PC-9 (cell line): ENCODE results near the gene NFKBIL1. TPM values are rescaled to one million over a fixed set of nuclear protein-coding genes. Genes with fewer than 3 reads are reported as not detected.

Experiments
- BruUV-seq: library from RNA; stranded (reverse); fragments of 400-500 nt; replicated peaks from 2 replicates; lab custom pipeline; 2021; lab: Mats Ljungman, UMichigan
- CTCF ChIA-PET: fragments of 300-600 bp; sonication (Branson Sonifier 250); formaldehyde crosslinking; loops from one replicate; lab custom pipeline; 2022; ENCODE audit warnings: antibody characterized with exemption; lab: Charles Lee
- POLR2A ChIA-PET: fragments of 300-600 bp; sonication (Branson Sonifier 250); formaldehyde crosslinking; loops from one replicate; lab custom pipeline; 2022; ENCODE audit warnings: antibody characterized with exemption; ENCODE audit not compliant: unreplicated experiment; lab: Charles Lee
- DNase-seq, 2 experiments: peaks; one replicate each; pipeline versions ENCODE4 v3.0.0 to v3.0.0-alpha.2; 2015 to 2022; ENCODE audit warnings: mixed read lengths in 1 of 2
- H2AFZ ChIP-seq: fragments of 200-600 bp; sonication (generic); 2 replicates; pipeline ENCODE4 v1.8.1; 2017; ENCODE audit warnings: antibody characterized with exemption
- H3F3A ChIP-seq: fragments of 200-600 bp; sonication (generic); 2 replicates; pipeline ENCODE4 v1.8.1; 2017; ENCODE audit warnings: antibody characterized with exemption, mild to moderate bottlenecking, low read depth; ENCODE audit not compliant: insufficient read depth
- H3K27ac ChIP-seq: fragments of 200-600 bp; sonication (generic); 2 replicates; pipeline ENCODE4 v1.6.1; 2016; ENCODE audit warnings: mixed run types
- H3K27me3 ChIP-seq: fragments of 200-600 bp; sonication (generic); 2 replicates; pipeline ENCODE4 v1.6.1; 2016; ENCODE audit warnings: low read depth, mixed run types; ENCODE audit not compliant: insufficient read depth
- H3K36me3 ChIP-seq: fragments of 200-600 bp; sonication (generic); 2 replicates; pipeline ENCODE4 v1.6.1; 2016; ENCODE audit warnings: low read depth, mixed run types
- H3K4me1 ChIP-seq: fragments of 200-600 bp; sonication (generic); replicated peaks from 2 replicates; pipeline ENCODE4 v1.6.1; 2016; ENCODE audit warnings: mixed run types; ENCODE audit not compliant: insufficient read depth
- H3K4me2 ChIP-seq: fragments of 200-600 bp; sonication (generic); 2 replicates; pipeline ENCODE4 v1.6.1; 2017; ENCODE audit warnings: mixed run types
- H3K4me3 ChIP-seq: fragments of 200-600 bp; sonication (generic); 2 replicates; pipeline ENCODE4 v1.6.1; 2016; ENCODE audit warnings: mixed run types
- H3K79me2 ChIP-seq: fragments of 200-600 bp; sonication (generic); 2 replicates; pipeline ENCODE4 v1.6.1; 2017; ENCODE audit warnings: low read depth, mixed run types
- H3K9me2 ChIP-seq: fragments of 200-600 bp; sonication (generic); 2 replicates; pipeline ENCODE4 v1.8.1; 2017; ENCODE audit warnings: mild to moderate bottlenecking; ENCODE audit not compliant: insufficient read depth
- H3K9me3 ChIP-seq: fragments of 200-600 bp; sonication (generic); 2 replicates; pipeline ENCODE4 v1.8.1; 2016; ENCODE audit warnings: low read depth; ENCODE audit not compliant: insufficient read depth
- H4K20me1 ChIP-seq: fragments of 200-600 bp; sonication (generic); 2 replicates; pipeline ENCODE4 v1.8.1; 2017; ENCODE audit not compliant: insufficient read depth
- CTCF ChIP-seq: fragments of 200-600 bp; sonication (generic); conservative IDR thresholded peaks from 2 replicates; pipeline ENCODE4 v1.6.1; 2017; ENCODE audit warnings: mixed run types, antibody characterized with exemption, mild to moderate bottlenecking, moderate library complexity
- EZH2 ChIP-seq: fragments of 200-600 bp; sonication (generic); IDR thresholded peaks from 2 replicates; pipeline ENCODE4 v1.8.0; 2017; ENCODE audit warnings: antibody characterized with exemption, low read depth
- intact Hi-C: fragments of 100-400 bp; cut with micrococcal nuclease; formaldehyde crosslinking; loops from one replicate; pipeline ENCODE4 v1.10.0; 2022; ENCODE audit not compliant: unreplicated experiment
- total RNA-seq: library from RNA; stranded (reverse); gene quantifications from 2 replicates; pipeline ENCODE4 v1.2.3, GENCODE V29; 2021

The NFKBIL1 gene
- total RNA-seq, 1 experiment from 2014 or later: 26.1 TPM

DNA sequence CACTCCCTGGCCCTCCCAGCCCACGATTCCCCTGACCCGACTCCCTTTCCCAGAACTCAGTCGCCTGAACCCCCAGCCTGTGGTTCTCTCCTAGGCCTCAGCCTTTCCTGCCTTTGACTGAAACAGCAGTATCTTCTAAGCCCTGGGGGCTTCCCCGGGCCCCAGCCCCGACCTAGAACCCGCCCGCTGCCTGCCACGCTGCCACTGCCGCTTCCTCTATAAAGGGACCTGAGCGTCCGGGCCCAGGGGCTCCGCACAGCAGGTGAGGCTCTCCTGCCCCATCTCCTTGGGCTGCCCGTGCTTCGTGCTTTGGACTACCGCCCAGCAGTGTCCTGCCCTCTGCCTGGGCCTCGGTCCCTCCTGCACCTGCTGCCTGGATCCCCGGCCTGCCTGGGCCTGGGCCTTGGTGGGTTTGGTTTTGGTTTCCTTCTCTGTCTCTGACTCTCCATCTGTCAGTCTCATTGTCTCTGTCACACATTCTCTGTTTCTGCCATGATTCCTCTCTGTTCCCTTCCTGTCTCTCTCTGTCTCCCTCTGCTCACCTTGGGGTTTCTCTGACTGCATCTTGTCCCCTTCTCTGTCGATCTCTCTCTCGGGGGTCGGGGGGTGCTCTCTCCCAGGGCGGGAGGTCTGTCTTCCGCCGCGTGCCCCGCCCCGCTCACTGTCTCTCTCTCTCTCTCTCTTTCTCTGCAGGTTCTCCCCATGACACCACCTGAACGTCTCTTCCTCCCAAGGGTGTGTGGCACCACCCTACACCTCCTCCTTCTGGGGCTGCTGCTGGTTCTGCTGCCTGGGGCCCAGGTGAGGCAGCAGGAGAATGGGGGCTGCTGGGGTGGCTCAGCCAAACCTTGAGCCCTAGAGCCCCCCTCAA lies 24.9 kb downstream of the NFKBIL1 start, which contains the start of gene LTA:
Gene LTA, plus strand, starts transcription at position 249 of the 871 bp plus-strand sequence. Its CDS starts 454 bp downstream, at position 703.
- Histone ChIP-seq H3F3A (no peaks in the 10 kb centered on the region), H3K9me3 (no peaks in the 10 kb centered on the region), H3K79me2 (no peaks in the 10 kb centered on the region), H3K4me3 (no peak within 1 kb of the TSS), H3K4me1 (no peaks in the 10 kb centered on the region), H3K9me2 (no peaks in the 10 kb centered on the region), H3K4me2 (no peak within 1 kb of the TSS), H2AFZ (no peak within 1 kb of the TSS), H3K27ac (no peak within 1 kb of the TSS), H4K20me1 (no peaks in the 10 kb centered on the region), H3K36me3 (no peaks in the 10 kb centered on the region), H3K27me3 (0 out of 2 replicates have a peak, but pooled peaks cover 5% of the 10 kb centered on the region)
- no peak for DNase-seq
- ChIA-PET POLR2A (no interaction called here), CTCF (no interaction called here)
- no TSS peak for BruUV-seq
- TF ChIP-seq CTCF: no peak
- no peak for TF ChIP-seq EZH2
- intact Hi-C loops: no loop called here

- Histone ChIP-seq H4K20me1 (no peaks in the 10 kb centered on the region), H3K4me3 (no peak overlapping the region), H3F3A (peaks cover 5% of the 10 kb centered on the region; the same call in 1 of the 2 replicates), H3K4me2 (no peak overlapping the region), H3K27ac (no peak overlapping the region), H2AFZ (no peak overlapping the region), H3K36me3 (no peaks in the 10 kb centered on the region), H3K27me3 (0 out of 2 replicates have a peak, but pooled peaks cover 5% of the 10 kb centered on the region), H3K4me1 (0 out of 2 replicates have a peak, but pooled peaks cover 5% of the 10 kb centered on the region), H3K79me2 (no peaks in the 10 kb centered on the region), H3K9me2 (no peaks in the 10 kb centered on the region), H3K9me3 (no peaks in the 10 kb centered on the region)
- CTCF ChIA-PET: no interaction called here
- intact Hi-C loops: no loop called here
- BruUV-seq: no TSS peak
- TF ChIP-seq EZH2: no peak
- no peak for TF ChIP-seq CTCF
- DNase-seq: no peak
- POLR2A ChIA-PET: no interaction called here
Measured at GRCh38 chr6:31573239-31574105, 26.1 kb downstream of the NFKBIL1 start.
